ENCODE measurements around the gene IFT172. TPM values are rescaled to one million over a fixed set of nuclear protein-coding genes. Genes with fewer than 3 reads are reported as not detected.

The IFT172 gene
- total and polyA plus RNA-seq, 2 donors from 2014 or later: 25.9 to 40.3 TPM

DNA sequence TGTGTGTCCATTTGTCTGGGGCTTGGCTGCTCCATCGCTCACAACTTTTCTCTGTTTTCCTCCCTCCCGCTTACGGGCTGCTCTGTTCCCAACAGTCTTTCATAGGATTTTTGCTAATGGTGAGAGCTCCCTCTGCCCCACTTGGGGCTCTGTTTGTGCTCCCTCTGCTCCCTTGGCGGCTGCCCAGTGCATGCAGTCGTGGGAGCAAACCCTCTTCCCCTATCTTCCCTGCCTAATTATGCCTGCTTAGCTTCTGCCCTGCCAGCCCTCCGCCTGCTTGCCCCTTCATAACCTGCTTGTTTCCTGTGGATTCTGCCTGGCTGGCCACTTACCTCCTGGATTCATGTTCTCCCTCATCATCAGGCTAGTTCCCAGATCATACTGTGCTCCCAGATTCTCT, 53.9 kb downstream of the IFT172 start:
- TF ChIP-seq, protein P1, sequence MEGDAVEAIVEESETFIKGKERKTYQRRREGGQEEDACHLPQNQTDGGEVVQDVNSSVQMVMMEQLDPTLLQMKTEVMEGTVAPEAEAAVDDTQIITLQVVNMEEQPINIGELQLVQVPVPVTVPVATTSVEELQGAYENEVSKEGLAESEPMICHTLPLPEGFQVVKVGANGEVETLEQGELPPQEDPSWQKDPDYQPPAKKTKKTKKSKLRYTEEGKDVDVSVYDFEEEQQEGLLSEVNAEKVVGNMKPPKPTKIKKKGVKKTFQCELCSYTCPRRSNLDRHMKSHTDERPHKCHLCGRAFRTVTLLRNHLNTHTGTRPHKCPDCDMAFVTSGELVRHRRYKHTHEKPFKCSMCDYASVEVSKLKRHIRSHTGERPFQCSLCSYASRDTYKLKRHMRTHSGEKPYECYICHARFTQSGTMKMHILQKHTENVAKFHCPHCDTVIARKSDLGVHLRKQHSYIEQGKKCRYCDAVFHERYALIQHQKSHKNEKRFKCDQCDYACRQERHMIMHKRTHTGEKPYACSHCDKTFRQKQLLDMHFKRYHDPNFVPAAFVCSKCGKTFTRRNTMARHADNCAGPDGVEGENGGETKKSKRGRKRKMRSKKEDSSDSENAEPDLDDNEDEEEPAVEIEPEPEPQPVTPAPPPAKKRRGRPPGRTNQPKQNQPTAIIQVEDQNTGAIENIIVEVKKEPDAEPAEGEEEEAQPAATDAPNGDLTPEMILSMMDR (IDR thresholded peaks at IDR 0.05; ENCODE audit: borderline replicate concordance, extremely low read depth, insufficient read depth): no peak

DNA sequence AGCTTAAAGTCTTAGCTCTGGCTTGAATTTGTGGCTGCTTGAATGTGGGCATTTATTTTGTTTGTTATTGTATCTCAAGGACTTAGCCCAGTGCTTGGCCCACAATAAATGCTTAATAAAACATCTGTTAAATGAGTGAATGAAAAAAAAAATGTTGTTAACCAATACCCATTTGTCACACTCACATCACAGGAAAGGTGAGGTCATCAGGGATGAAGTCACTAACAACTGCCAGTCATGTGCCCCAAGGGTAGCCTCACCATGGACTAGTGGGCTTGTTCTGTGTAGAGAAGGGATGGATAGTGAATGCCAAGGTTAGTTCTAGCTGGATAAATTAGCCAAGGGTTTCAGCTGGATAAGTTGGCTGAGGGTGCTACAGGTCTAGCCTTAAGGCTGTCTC, 58.1 kb downstream of the IFT172 start:
- no peak overlapping the region for H3K9ac ChIP-seq (ENCODE audit: low read length in 3 of 3)
- no peaks in the 10 kb centered on the region for H3K9me3 ChIP-seq (ENCODE audit: control insufficient read depth in 2 of 3, insufficient read depth in 1 of 3, low read length in 3 of 3)
- H3K4me3 ChIP-seq (ENCODE audit: low read length in 3 of 3): no peak overlapping the region
- TF ChIP-seq, protein P1 (IDR thresholded peaks at IDR 0.05; ENCODE audit: borderline replicate concordance, extremely low read depth, insufficient read depth): no peak
- intact Hi-C loops (cut with DNase I): no loop called here
- no peaks in the 10 kb centered on the region for H3K27me3 ChIP-seq (ENCODE audit: control insufficient read depth, insufficient read depth, low read length)
- no peak overlapping the region for H3K27ac ChIP-seq (ENCODE audit: low read depth in 2 of 2, low read length in 2 of 2)
- peaks cover 0 to 12% (median 10%) of the 10 kb centered on the region in 3 donors for H3K4me1 ChIP-seq (ENCODE audit: control insufficient read depth in 2 of 3, insufficient read depth in 2 of 3, low read depth in 1 of 3, low read length in 3 of 3)
- DNase-seq (no peak), FAIRE-seq (no peak)
- peaks cover 18 to 38% (median 32%) of the 10 kb centered on the region in 3 donors for H3K36me3 ChIP-seq (ENCODE audit: control insufficient read depth in 2 of 3, insufficient read depth in 3 of 3, low read length in 3 of 3)

More for the DNA sequence above, 53.9 kb downstream of the IFT172 start:
- Histone ChIP-seq H3K4me1 (ENCODE audit: control insufficient read depth in 2 of 3, insufficient read depth in 2 of 3, low read depth in 1 of 3, low read length in 3 of 3) (peaks cover 0 to 3% (median 2%) of the 10 kb centered on the region in 3 donors), H3K27me3 (ENCODE audit: control insufficient read depth, insufficient read depth, low read length) (no peaks in the 10 kb centered on the region), H3K27ac (ENCODE audit: low read depth in 2 of 2, low read length in 2 of 2) (no peak overlapping the region), H3K36me3 (ENCODE audit: control insufficient read depth in 2 of 3, insufficient read depth in 3 of 3, low read length in 3 of 3) (peaks cover 28 to 72% (median 56%) of the 10 kb centered on the region in 3 donors), H3K4me3 (ENCODE audit: low read length in 3 of 3) (no peak overlapping the region), H3K9me3 (ENCODE audit: control insufficient read depth in 2 of 3, insufficient read depth in 1 of 3, low read length in 3 of 3) (no peaks in the 10 kb centered on the region), H3K9ac (ENCODE audit: low read length in 3 of 3) (no peak overlapping the region)
- no peak for DNase-seq
- intact Hi-C loops (cut with DNase I): no loop called here
- FAIRE-seq: no peak

DNA sequence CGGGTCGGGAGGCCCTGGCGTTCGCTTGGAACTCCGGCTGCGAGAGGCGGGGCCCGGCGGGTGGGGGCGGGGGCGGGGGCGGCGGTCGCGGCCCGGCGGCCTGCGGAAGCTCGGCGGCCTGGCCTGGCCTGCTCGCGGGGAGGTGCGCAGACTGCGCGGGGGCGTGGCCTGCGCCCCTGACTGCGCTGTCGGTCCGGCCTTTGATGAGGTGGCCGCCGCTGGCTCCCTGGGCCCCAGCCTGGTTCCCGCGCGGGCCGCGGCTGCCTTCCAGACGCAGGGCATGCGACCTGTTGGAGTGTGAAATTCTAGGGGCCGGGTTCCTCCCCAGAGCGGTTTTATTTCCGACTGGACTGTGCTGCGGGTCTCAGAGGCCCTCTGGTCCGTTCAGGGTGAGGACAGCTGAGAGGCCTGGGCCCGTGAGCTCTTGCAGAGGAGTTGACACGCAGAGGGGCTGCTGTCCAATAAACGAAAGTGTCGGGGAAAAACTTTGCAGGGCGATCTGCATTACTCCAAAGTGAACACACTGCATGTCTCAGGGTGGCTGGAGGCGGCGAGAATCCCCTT, 60.5 kb downstream of the IFT172 start:
- H3K4me3 ChIP-seq (ENCODE audit: low read length in 3 of 3): peak overlapping the region; percentile 64 to 92 (median 82)
- peaks cover 0 to 12% (median 10%) of the 10 kb centered on the region in 3 donors for H3K4me1 ChIP-seq (ENCODE audit: control insufficient read depth in 2 of 3, insufficient read depth in 2 of 3, low read depth in 1 of 3, low read length in 3 of 3)
- no peaks in the 10 kb centered on the region for H3K27me3 ChIP-seq (ENCODE audit: control insufficient read depth, insufficient read depth, low read length)
- peaks cover 6 to 15% (median 9%) of the 10 kb centered on the region in 3 donors for H3K36me3 ChIP-seq (ENCODE audit: control insufficient read depth in 2 of 3, insufficient read depth in 3 of 3, low read length in 3 of 3)
- intact Hi-C loops (cut with DNase I): no loop called here
- peak overlapping the region; percentile 93 to 95 for H3K27ac ChIP-seq (ENCODE audit: low read depth in 2 of 2, low read length in 2 of 2)
- TF ChIP-seq, protein P1 (IDR thresholded peaks at IDR 0.05; ENCODE audit: borderline replicate concordance, extremely low read depth, insufficient read depth): no peak
- FAIRE-seq (no peak), DNase-seq (peak; percentile 91 to 95 (median 93))
- peak overlapping the region; percentile 21 to 85 (median 81) for H3K9ac ChIP-seq (ENCODE audit: low read length in 3 of 3)
- H3K9me3 ChIP-seq (ENCODE audit: control insufficient read depth in 2 of 3, insufficient read depth in 1 of 3, low read length in 3 of 3): no peaks in the 10 kb centered on the region

Measured in kidney (tissue), 14 donors.